Kidney (tissue), 14 donors: ENCODE results near the gene POMT2. TPM values are rescaled to one million over a fixed set of nuclear protein-coding genes. Genes with fewer than 3 reads are reported as not detected.

ENCODE experiments used
- DNase-seq, 5 donors: peaks; one replicate each; pipeline ENCODE4 v3.0.0-alpha.2; 2013 to 2020
- FAIRE-seq: peaks from 2 replicates; lab custom pipeline; 2012; peaks lifted over from hg19 to GRCh38; lab: Jason Lieb, UNC
- H3K27ac ChIP-seq, 2 donors: one replicate each; pipeline ENCODE4 v1.7.0; 2013; ENCODE audit warnings: low read depth in 2 of 2, low read length in 2 of 2, inconsistent platforms in 1 of 2
- H3K27me3 ChIP-seq: one replicate; pipeline ENCODE4 v1.7.1; 2013; ENCODE audit warnings: low read length, inconsistent platforms; ENCODE audit not compliant: control insufficient read depth, insufficient read depth
- H3K36me3 ChIP-seq, 3 donors: one replicate each; pipeline versions ENCODE4 v1.7.0 to v1.7.1; 2013; ENCODE audit warnings: low read length in 3 of 3, control low read depth in 1 of 3, inconsistent platforms in 1 of 3; ENCODE audit not compliant: insufficient read depth in 3 of 3, control insufficient read depth in 2 of 3
- H3K4me1 ChIP-seq, 3 donors: one replicate each; pipeline versions ENCODE4 v1.7.0 to v1.7.1; 2013; ENCODE audit warnings: low read length in 3 of 3, inconsistent platforms in 1 of 3, low read depth in 1 of 3; ENCODE audit not compliant: control insufficient read depth in 2 of 3, insufficient read depth in 2 of 3
- H3K4me3 ChIP-seq, 3 donors: one replicate each; pipeline versions ENCODE4 v1.7.0 to v1.8.1; 2013; ENCODE audit warnings: low read length in 3 of 3, control low read depth in 1 of 3, inconsistent platforms in 1 of 3
- H3K9ac ChIP-seq, 3 donors: one replicate each; pipeline versions ENCODE4 v1.7.0 to v1.7.1; 2013; ENCODE audit warnings: low read length in 3 of 3, control low read depth in 1 of 3, inconsistent platforms in 1 of 3
- H3K9me3 ChIP-seq, 3 donors: one replicate each; pipeline versions ENCODE4 v1.7.0 to v1.7.1; 2013; ENCODE audit warnings: low read length in 3 of 3, control low read depth in 1 of 3, inconsistent platforms in 1 of 3; ENCODE audit not compliant: control insufficient read depth in 2 of 3, insufficient read depth in 1 of 3
- CTCF ChIP-seq: IDR thresholded peaks from 3 replicates; pipeline ENCODE4 v1.5.1; 2012; ENCODE audit warnings: mild to moderate bottlenecking, moderate library complexity, borderline replicate concordance; ENCODE audit not compliant: insufficient read depth; ENCODE audit errors: extremely low read depth
- intact Hi-C: fragments of 100-400 bp; cut with DNase I; formaldehyde crosslinking; loops from one replicate; pipeline ENCODE4 v1.11.1; 2022
- polyA plus RNA-seq: library from polyadenylated mRNA; stranded (reverse); fragments of 350-450 nt; fragmentation: Illumina TruSeq; extraction: RNeasy Lipid Tissue Mini Kit (QIAGEN cat#74804); gene quantifications from one replicate; pipeline ENCODE4 v1.2.3, GENCODE V29; 2014; ENCODE audit warnings: low read depth, low replicate concordance; ENCODE audit not compliant: insufficient read depth
- total RNA-seq: library from RNA; stranded (reverse); fragmentation: NEBNext Ultra II Directional; extraction: Animal tissue kit (Norgen Biotek cat#: 25700); gene quantifications from one replicate; pipeline ENCODE4 v1.2.1, GENCODE V29; 2021
- donor health status: control.
- donor health status: control.
- donor health status: control.
- donor health status: control.
- donor health status: control.
- donor health status: DM: yes; HTN: yes; CAD: no.
- donor health status: Normal renal cell carcinoma (clear cell type).

The POMT2 gene
- total and polyA plus RNA-seq, 2 donors from 2014 or later = 18.2 to 34.7 TPM

DNA sequence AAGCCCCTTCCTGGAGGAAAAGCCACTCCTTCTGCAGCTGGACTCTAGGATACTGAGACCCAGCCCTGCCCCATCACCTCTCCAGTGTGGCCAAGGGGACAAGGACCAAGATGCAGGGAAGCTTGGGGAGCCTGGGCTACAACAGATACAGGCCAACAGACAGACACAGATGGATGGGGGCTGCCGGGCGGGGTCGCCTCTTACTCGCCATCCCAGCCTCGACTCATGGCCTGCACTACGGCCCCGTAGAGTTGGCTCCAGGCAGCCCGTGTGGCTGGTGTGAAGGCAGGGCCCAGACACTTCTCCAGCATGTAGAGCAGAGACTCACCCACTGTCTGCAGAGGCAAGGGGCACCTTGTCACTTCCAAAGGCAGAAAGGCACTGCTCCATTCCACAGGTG is 54.3 kb downstream of the POMT2 start:
- TF ChIP-seq CTCF = no peak
- intact Hi-C loops = no loop called here
- H3K4me3 ChIP-seq = no peak overlapping the region
- H3K27me3 ChIP-seq = peaks cover 3% of the 10 kb centered on the region
- no peak overlapping the region for H3K9ac ChIP-seq
- H3K36me3 ChIP-seq = no peaks in the 10 kb centered on the region
- FAIRE-seq = no peak
- H3K4me1 ChIP-seq = no peaks in the 10 kb centered on the region
- DNase-seq = no peak
- H3K9me3 ChIP-seq = peaks cover 0 to 7% (median 0%) of the 10 kb centered on the region in 3 donors
- H3K27ac ChIP-seq = no peak overlapping the region

GRCh38 chr14:77265561-77266335 is 54.9 kb downstream of the POMT2 start:
- Histone ChIP-seq H3K36me3 (no peaks in the 10 kb centered on the region), H3K27ac (no peak overlapping the region), H3K9me3 (peaks cover 0 to 7% (median 0%) of the 10 kb centered on the region in 3 donors), H3K4me3 (no peak overlapping the region), H3K27me3 (peaks cover 2% of the 10 kb centered on the region), H3K9ac (no peak overlapping the region), H3K4me1 (no peaks in the 10 kb centered on the region)
- TF ChIP-seq CTCF = no peak
- intact Hi-C loops = no loop called here
- FAIRE-seq = no peak
- no peak for DNase-seq

GRCh38 chr14:77265187-77265515 is 55.5 kb downstream of the POMT2 start:
- intact Hi-C loops = no loop called here
- peaks cover 2% of the 10 kb centered on the region for H3K27me3 ChIP-seq
- no peaks in the 10 kb centered on the region for H3K36me3 ChIP-seq
- H3K9me3 ChIP-seq = peaks cover 0 to 7% (median 0%) of the 10 kb centered on the region in 3 donors
- no peak for FAIRE-seq
- no peak overlapping the region for H3K9ac ChIP-seq
- H3K4me3 ChIP-seq = no peak overlapping the region
- DNase-seq = no peak
- TF ChIP-seq CTCF = no peak
- H3K27ac ChIP-seq = no peak overlapping the region
- H3K4me1 ChIP-seq = no peaks in the 10 kb centered on the region
